T47D (cell line): ENCODE data around the gene ZNF318.
"Not testable (repeated sequence)": the region's sequence is repeated elsewhere in the genome, so short reads cannot be mapped to it uniquely, and the experiment has no call there.

Experiments
- DNase-seq, 2 experiments: peaks; one replicate each; pipeline versions ENCODE4 v3.0.0 to v3.0.0-alpha.2; 2011 to 2012; ENCODE audit warnings: low read depth in 1 of 2, low spot score in 1 of 2
- JUND ChIP-seq: IDR thresholded peaks from 2 replicates; pipeline ENCODE4 v1.6.1; 2012; ENCODE audit warnings: low read depth
- in situ Hi-C: cut with HindIII; loops from 2 replicates; pipeline ENCODE4 v1.10.0; 2016; ENCODE audit warnings: low sequenced_read_pairs, low pct_unique_long_range_greater_than_20kb

ZNF318 gene, protein sequence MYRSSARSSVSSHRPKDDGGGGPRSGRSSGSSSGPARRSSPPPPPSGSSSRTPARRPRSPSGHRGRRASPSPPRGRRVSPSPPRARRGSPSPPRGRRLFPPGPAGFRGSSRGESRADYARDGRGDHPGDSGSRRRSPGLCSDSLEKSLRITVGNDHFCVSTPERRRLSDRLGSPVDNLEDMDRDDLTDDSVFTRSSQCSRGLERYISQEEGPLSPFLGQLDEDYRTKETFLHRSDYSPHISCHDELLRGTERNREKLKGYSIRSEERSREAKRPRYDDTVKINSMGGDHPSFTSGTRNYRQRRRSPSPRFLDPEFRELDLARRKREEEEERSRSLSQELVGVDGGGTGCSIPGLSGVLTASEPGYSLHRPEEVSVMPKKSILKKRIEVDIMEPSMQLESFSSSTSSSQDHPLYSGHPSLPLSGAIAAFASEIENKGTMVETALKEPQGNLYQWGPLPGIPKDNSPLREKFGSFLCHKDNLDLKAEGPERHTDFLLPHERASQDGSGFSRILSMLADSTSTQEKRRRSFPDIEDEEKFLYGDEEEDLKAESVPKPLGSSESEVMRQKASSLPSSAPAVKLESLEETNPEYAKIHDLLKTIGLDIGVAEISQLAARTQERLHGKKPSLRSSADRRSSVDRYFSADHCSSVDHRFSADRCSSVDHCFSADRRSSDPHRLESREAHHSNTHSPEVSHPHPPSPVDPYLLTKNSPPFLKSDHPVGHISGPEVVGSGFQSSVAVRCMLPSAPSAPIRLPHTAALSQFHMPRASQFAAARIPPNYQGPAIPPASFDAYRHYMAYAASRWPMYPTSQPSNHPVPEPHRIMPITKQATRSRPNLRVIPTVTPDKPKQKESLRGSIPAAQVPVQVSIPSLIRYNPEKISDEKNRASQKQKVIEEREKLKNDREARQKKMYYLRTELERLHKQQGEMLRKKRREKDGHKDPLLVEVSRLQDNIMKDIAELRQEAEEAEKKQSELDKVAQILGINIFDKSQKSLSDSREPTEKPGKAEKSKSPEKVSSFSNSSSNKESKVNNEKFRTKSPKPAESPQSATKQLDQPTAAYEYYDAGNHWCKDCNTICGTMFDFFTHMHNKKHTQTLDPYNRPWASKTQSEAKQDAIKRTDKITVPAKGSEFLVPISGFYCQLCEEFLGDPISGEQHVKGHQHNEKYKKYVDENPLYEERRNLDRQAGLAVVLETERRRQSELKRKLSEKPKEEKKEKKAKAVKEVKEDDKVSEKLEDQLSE (N-terminal part only)

GRCh38 chr6:43369174-43370002 is at the start of gene ZNF318:
Gene ZNF318, minus strand, starts transcription at chr6:43369647. Its CDS starts 282 bp downstream, at chr6:43369365.
- DNase-seq: peak; percentile 89 to 99
- no peak for TF ChIP-seq JUND
- in situ Hi-C loops: no loop called here

GRCh38 chr6:43416935-43417334 is 47.5 kb upstream of the ZNF318 start:
- no peak for DNase-seq
- TF ChIP-seq JUND: no peak
- in situ Hi-C loops: no loop called here

DNA sequence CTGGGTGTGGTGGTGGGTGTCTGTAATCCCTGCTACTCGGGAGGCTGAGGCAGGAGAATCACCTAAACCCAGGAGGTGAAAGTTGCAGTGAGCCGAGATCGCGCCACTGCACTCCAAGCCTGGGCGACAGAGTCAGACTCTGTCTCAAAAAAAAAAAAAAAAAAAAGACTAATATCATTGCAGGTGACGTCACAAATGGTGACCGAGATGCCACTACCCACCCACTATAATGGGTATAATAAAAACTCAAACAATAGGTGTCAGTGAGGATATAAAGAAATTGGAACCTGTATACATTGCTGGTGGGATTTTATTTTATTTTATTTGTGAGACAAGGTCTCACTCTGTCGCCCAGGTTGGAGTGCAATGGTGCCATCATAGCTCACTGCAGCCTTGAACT is 45.8 kb upstream of the ZNF318 start:
- in situ Hi-C loops, DNase-seq: not testable (repeated sequence)

DNA sequence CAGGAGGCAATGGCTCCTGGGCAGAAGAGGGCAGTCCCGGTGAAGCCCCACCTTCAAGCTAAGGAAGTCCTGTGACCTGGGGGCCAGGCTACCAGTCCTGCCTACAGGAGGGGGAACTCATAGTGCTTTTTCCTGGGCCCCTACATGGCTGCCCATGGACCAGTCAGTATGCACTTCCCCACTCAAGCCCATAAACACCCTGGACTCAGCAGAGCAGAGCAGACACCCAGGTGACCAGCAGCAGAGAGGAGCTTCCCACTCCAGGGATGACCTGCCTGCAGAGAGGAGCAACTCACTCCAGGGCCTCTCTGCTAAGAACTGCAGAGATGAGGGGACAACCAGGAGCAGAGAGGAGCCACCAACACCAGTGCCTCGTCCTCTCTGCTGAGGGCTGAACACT is 43.6 kb upstream of the ZNF318 start:
- in situ Hi-C loops: no loop called here
- no peak for DNase-seq
- no peak for TF ChIP-seq JUND

DNA sequence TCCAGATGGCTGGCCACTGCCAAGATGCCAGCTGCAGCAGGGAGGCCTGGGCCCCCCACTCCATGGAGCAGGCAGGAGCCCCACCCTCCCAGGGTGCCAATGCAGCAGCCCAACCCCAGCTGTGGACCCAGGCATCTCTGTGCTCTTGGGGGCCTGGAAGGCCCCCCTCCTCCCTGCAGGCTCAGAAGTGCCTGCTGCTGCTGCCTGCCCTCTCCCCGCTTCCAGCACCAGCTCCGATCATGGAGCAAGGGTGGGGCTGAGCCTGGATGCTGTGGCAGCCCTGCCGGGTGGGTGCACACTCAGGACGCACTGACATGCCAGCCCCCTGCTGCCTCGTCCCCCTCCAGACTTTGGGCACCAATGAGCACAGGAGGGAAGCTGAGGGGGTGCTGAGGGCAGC is 43.1 kb upstream of the ZNF318 start:
- in situ Hi-C loops: no loop called here
- TF ChIP-seq JUND: no peak
- DNase-seq: no peak

DNA sequence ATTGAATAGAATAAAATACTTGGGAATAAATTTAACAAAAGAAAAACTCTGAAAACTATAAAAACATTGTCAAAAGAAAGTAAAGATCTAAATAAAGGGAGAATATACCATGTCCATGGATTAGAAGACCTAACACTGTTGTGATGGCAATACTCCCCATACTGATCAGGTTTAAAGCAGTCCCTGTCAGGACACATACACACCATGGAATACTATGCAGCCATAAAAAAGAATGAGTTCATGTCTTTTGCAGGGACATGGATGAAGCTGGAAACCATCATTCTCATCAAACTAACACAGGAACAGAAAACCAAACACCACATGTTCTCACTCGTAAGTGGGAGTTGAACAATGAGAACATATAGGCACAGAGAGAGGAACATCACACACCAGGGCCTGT is 41.3 kb upstream of the ZNF318 start:
- in situ Hi-C loops, DNase-seq: not testable (repeated sequence)

- in situ Hi-C loops: no loop called here
- no peak for DNase-seq
- no peak for TF ChIP-seq JUND
Measured at GRCh38 chr6:43408259-43408658, 38.8 kb upstream of the ZNF318 start.

- no peak for TF ChIP-seq JUND
- DNase-seq: no peak
- in situ Hi-C loops: no loop called here
Measured at GRCh38 chr6:43407296-43407695, 37.8 kb upstream of the ZNF318 start.

DNA sequence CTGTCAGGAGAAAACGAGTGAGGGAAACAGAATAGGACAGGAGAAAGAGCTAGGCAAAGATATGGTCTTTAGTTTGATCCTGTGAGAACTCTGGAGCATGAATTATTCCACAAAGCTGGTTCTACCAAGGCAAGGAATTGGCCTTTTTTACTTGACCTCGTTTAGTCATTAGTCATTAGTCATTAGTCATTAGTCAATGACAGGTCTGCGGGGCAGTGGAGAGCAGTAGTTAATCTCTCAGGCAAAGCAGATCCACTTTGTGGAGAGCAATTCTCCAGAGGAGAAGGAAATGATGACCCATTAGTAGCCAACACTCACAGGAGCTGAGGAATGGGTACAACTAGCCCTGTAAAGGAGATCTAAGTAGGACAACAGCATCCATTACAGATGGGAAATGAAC is 35.9 kb upstream of the ZNF318 start:
- in situ Hi-C loops: no loop called here
- no peak for TF ChIP-seq JUND
- no peak for DNase-seq

DNA sequence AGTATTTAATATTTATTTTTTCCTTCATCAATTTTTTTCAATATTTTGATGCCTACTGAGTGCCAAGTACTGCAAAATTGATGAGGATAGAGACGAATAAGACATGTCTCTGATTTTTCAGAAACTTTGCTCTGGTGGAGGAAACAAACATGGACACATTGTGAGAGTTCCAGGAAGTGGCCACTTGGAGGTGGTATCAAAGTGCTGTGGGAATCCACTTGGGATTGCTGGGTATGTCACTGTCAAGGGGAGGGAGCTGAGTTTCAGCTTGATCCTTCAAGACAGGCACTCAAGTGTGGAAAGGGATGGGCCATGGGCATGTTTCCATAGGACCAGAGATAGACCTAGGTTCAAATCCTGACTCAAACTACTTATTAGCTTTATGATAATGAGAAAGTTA is 33.4 kb upstream of the ZNF318 start:
- DNase-seq: peak in 1 of 2 experiments; percentile 19
- no peak for TF ChIP-seq JUND

DNA sequence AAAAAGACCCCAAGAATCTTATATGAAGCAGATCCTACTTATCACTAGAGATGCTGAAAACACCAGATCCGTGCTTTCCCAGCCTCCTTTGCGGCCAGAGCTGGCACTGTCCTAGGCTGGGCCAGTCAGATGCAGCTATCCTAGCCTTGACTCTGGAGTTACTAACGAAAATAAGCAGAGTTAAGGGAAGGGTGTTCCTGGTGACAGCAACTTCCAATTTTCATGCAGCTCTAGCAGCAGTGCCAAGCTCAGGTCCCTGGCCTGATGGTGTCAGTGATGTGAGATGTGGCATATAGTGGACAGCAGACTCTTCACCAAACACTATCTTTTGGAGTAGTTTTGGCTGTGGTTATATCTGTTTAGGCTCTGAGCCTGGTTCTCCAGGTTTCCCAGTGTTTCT is 32.3 kb upstream of the ZNF318 start:
- in situ Hi-C loops: no loop called here
- no peak for DNase-seq
- no peak for TF ChIP-seq JUND

More for the DNA sequence above, 33.4 kb upstream of the ZNF318 start:
- in situ Hi-C loops: no loop called here
